Measurements from ENCODE around the gene POMP. TPM values are rescaled to one million over a fixed set of nuclear protein-coding genes. Genes with fewer than 3 reads are reported as not detected.

Gene POMP
- total RNA-seq, 6 experiments from 2014 or later, result 31.8 to 60.6 (median 50.2) TPM

DNA sequence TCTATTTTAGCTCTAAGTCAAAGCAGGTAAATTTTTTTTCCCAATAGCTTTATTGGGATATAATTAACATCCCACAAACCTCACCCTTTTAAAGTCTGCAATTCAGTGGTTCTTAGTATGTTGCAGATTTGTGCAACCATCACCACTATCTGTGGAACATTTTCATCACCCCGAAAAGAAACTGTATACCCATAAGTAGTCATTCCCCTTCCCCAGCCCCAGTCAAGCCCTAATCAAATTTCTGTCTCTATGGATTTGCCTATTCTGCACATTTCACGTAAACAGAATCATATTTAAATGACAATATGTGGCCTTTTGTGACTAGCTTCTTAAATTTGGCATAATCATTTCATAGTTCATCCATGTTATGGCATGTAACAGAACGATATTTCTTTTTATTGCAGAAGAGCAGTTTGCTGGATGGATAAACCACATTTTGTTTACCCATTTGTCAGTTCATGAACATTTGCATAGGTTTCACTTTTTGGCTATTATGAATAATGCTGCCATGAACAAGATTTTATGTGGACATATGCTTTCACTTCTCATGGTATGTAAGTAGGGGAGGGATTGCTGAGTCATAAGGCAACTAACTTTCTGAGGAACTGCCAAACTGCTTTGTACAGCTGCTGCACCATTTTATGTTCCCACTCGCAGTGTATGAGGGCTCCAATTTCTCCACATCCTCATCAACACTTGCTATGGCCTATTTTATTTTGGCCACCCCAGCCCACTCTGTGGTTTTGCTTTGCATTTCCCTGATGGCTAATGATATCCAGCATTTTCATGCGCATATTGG lies 48.9 kb downstream of the POMP start:
- WGBS (ENCODE audit: insufficient coverage, low coverage, low lambda C conversion rate, missing lambda C conversion rate), result 77% methylated on average over 5 of the region's 5 CpGs
- Histone ChIP-seq H3K9me3 (no peaks in the 10 kb centered on the region), H3K27me3 (no peaks in the 10 kb centered on the region), H3K4me1 (peaks cover 0 to 14% (median 0%) of the 10 kb centered on the region in 4 donors), H3K4me3 (no peak overlapping the region), H3K27ac (no peak overlapping the region), H3K36me3 (peaks cover 0 to 44% (median 14%) of the 10 kb centered on the region in 4 donors)
- TF ChIP-seq, protein P1, sequence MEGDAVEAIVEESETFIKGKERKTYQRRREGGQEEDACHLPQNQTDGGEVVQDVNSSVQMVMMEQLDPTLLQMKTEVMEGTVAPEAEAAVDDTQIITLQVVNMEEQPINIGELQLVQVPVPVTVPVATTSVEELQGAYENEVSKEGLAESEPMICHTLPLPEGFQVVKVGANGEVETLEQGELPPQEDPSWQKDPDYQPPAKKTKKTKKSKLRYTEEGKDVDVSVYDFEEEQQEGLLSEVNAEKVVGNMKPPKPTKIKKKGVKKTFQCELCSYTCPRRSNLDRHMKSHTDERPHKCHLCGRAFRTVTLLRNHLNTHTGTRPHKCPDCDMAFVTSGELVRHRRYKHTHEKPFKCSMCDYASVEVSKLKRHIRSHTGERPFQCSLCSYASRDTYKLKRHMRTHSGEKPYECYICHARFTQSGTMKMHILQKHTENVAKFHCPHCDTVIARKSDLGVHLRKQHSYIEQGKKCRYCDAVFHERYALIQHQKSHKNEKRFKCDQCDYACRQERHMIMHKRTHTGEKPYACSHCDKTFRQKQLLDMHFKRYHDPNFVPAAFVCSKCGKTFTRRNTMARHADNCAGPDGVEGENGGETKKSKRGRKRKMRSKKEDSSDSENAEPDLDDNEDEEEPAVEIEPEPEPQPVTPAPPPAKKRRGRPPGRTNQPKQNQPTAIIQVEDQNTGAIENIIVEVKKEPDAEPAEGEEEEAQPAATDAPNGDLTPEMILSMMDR (IDR thresholded peaks at IDR 0.05), result no peak
- TF ChIP-seq POLR2A (IDR thresholded peaks at IDR 0.05), result no peak
- ATAC-seq (peak; percentile 36 to 63 (median 54)), DNase-seq (no peak)
- intact Hi-C loops (cut with DNase I), result no loop called here

DNA sequence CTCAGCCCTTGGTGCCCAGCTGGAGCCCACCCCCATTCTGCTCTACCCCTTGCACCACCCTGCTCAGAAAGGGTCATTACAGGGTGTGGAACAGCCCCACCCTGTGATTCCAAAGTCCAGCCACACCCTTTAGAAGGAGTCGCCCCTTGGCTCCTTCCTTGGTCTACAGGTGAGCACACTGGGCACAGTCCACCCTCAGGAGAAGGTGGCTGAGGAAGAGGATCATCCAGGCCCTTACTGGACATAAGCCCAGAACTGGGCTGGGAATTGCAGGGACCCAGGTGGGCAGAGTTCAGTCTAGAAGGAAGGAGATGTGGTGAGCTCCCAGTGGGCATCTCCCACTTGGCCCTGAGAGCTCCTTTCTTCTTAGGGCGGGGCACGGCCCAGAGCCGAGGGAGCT lies 51.2 kb downstream of the POMP start:
- Histone ChIP-seq H3K27me3 (no peaks in the 10 kb centered on the region), H3K36me3 (peaks cover 0 to 35% (median 9%) of the 10 kb centered on the region in 4 donors), H3K9me3 (no peaks in the 10 kb centered on the region), H3K4me1 (peaks cover 0 to 14% (median 0%) of the 10 kb centered on the region in 4 donors), H3K27ac (no peak overlapping the region), H3K4me3 (no peak overlapping the region)
- DNase-seq (no peak), ATAC-seq (peak in 1 of 4 donors; percentile 14)
- no peak for TF ChIP-seq POLR2A (IDR thresholded peaks at IDR 0.05)
- TF ChIP-seq, protein P1 (IDR thresholded peaks at IDR 0.05), result no peak
- WGBS (ENCODE audit: insufficient coverage, low coverage, low lambda C conversion rate, missing lambda C conversion rate), result 100% methylated on average over 3 of the region's 4 CpGs
- intact Hi-C loops (cut with DNase I), result no loop called here

DNA sequence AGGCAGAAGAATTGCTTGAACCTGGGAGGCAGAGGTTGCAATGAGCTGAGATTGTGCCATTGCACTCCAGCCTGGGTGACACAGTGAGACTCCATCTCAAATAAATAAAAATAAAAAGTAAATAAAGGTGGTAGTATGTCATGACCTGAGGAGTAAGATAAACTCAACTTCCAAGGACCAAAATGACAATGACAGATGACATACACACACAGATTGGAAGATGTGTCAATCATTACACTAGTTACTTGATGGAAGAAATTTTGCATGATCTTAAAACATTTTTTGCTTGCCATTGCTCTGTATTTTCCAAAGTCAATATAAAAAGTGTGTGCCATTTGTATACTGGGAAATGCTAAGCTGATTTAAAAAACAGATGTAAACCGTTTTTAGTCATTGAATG lies 55.7 kb downstream of the POMP start:
- intact Hi-C loops (cut with DNase I), result no loop called here
- 91% methylated on average over 1 of the region's 1 CpG for WGBS (ENCODE audit: insufficient coverage, low coverage, low lambda C conversion rate, missing lambda C conversion rate)

DNA sequence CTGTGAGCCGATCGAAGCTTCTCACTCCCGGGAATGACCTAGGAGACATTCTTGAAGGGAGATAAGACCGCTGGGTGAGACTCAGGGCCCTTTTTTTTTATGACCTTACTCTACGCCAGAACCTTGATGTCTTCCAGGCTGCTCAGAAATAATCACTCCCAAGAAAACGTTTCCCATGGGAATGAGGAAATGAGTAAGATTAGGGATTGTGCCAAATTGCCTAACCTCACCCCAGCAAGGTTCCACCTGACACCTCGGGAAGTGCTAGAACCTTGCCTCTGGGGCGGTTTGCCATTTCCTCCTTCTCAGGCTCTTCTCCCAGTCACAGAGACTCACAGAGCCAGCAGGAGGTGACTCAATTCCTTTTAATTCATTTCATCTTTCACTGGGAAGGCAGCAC lies 57.6 kb downstream of the POMP start:
- 22% methylated on average over 7 of the region's 8 CpGs for WGBS (ENCODE audit: insufficient coverage, low coverage, low lambda C conversion rate, missing lambda C conversion rate)
- H3K27ac ChIP-seq, result peak overlapping the region; percentile 95 to 97 (median 96)
- H3K36me3 ChIP-seq, result peaks cover 0 to 7% (median 0%) of the 10 kb centered on the region in 4 donors
- H3K4me3 ChIP-seq, result no peak overlapping the region
- intact Hi-C loops (cut with DNase I), result no loop called here
- no peak for TF ChIP-seq POLR2A (IDR thresholded peaks at IDR 0.05)
- TF ChIP-seq, protein P1 (IDR thresholded peaks at IDR 0.05), result no peak
- ATAC-seq (peak in 2 of 4 donors; percentile 2 to 46), DNase-seq (peak in 2 of 3 donors; percentile 54 to 69)
- peaks cover 0 to 16% (median 2%) of the 10 kb centered on the region in 4 donors for H3K4me1 ChIP-seq
- H3K27me3 ChIP-seq, result no peaks in the 10 kb centered on the region
- no peaks in the 10 kb centered on the region for H3K9me3 ChIP-seq

More for the DNA sequence above, 55.7 kb downstream of the POMP start:
- H3K4me1 ChIP-seq, result peaks cover 0 to 16% (median 1%) of the 10 kb centered on the region in 4 donors
- H3K9me3 ChIP-seq, result no peaks in the 10 kb centered on the region
- TF ChIP-seq, protein P1 (IDR thresholded peaks at IDR 0.05), result no peak
- TF ChIP-seq POLR2A (IDR thresholded peaks at IDR 0.05), result no peak
- ATAC-seq (no peak), DNase-seq (no peak)
- no peak overlapping the region for H3K4me3 ChIP-seq
- H3K27me3 ChIP-seq, result no peaks in the 10 kb centered on the region
- H3K27ac ChIP-seq, result no peak overlapping the region
- H3K36me3 ChIP-seq, result peaks cover 0 to 21% (median 5%) of the 10 kb centered on the region in 4 donors

Measured in right lobe of liver (tissue), 6 donors.